ENCODE measurements around the gene RPAP2.

RPAP2 gene

DNA sequence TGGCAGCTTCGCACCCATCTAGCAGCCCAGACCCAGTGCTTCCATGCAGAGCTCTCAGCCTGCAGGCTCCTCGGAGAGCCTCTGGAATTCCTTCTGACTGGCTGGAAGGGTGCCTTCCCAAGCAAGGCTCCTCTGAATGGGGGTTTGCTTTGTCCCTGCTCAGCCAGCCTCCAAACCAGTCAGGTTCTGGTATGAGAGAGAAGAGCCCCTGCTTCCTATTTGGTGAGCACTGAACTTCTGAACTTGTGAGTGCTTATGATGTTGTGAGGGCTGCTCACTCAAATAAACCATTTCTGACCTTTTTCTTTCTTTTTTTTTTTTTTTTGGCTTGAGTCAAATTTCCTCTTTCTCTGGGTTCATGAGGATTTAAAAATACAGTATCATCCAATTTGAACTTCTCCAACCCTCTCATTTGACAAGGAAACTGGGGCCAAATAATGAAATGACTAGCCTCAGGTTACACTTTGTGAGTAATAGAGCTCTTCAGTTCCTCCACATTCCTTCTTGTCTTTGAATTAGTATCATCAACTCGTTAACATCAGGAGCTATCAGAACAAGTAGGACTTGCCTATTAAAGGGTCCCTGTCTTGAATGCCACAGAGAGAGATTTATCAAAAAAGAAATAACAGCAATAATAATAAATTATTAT lies 148.3 kb downstream of the RPAP2 start:
- TF ChIP-seq CTCF (IDR thresholded peaks at IDR 0.05; ENCODE audit: low read depth, low read length, missing control alignments) = no peak
- DNase-seq (ENCODE audit: low read depth) = no peak
- H3K4me3 ChIP-seq (ENCODE audit: low read depth, low read length) = no peak overlapping the region
- in situ Hi-C loops (cut with HindIII; ENCODE audit: low sequenced_read_pairs) = no loop called here

DNA sequence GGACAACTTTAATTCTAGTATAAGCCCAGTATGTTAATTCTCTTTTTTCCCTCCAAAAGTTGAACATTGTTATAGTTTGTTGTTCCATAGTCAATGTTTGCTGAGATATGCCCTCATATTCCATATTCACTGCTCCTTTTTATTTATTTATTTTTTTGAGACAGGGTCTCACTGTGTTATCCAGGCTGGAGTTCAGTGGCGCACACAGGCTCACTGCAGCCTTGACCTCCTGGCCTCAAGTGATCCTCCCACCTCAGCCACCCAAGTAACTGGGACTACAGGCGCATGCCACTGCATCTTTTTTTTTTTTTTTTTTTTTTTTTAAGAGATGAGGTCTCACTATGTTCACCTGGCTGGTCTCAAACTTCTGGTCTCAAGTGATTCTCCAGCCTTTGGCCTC lies 149.1 kb downstream of the RPAP2 start:
- DNase-seq (ENCODE audit: low read depth) = no peak
- no peak for TF ChIP-seq CTCF (IDR thresholded peaks at IDR 0.05; ENCODE audit: low read depth, low read length, missing control alignments)
- H3K4me3 ChIP-seq (ENCODE audit: low read depth, low read length) = no peak overlapping the region
- in situ Hi-C loops (cut with HindIII; ENCODE audit: low sequenced_read_pairs) = no loop called here
